HG03159 (cell line): ENCODE measurements around the gene SPRR2F.

Experiments
- ATAC-seq: cut with Tn5 transposase; IDR thresholded peaks from one replicate; pipeline ENCODE4 v1.9.1; 2021; ENCODE audit warnings: mild to moderate bottlenecking, moderate library complexity; ENCODE audit not compliant: unreplicated experiment

SPRR2F gene

DNA sequence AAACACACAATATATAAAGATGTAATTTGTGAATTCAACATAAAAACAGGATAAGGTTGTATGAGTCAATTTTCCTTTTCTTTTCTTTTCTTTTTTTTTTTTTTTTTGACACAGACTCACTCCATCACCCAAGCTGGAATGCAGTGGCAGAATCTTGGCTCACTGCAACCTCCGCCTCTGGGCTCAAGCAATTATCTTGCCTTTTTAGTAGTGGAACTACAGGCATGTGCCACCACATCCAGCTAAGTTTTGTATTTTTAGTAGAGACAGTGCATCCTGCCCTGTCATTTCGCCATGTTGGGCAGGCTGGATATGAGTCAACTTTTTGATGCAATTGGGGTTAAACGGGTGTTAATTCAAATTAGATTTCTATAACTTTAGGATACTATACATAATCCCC is 31.6 kb downstream of the SPRR2F start:
- ATAC-seq = no peak

- ATAC-seq = no peak
These were observed 40.2 kb downstream of the SPRR2F start for GRCh38 chr1:153072806-153073726.

GRCh38 chr1:153071511-153071910 is 41.8 kb downstream of the SPRR2F start, which contains the start of gene SPRR2B:
Gene SPRR2B, minus strand, starts transcription at chr1:153071611. Its CDS starts 772 bp downstream, at chr1:153070839.
- ATAC-seq = no peak

- no peak for ATAC-seq
These were observed 43.1 kb downstream of the SPRR2F start for GRCh38 chr1:153070243-153070642.
